HepG2 (cell line): ENCODE data around the gene KDM7A. TPM values are rescaled to one million over a fixed set of nuclear protein-coding genes. Genes with fewer than 3 reads are reported as not detected.
A peak's percentile ranks its signal among the peaks of the same experiment; 100 is the strongest.

ENCODE experiments used
- ATAC-seq: fragments of 200-7000 bp; cut with Tn5 transposase; 3 replicates; pipeline ENCODE4 v1.9.1; 2020; ENCODE audit warnings: mild to moderate bottlenecking, moderate library complexity
- BruUV-seq: library from RNA; stranded (reverse); fragments of 400-500 nt; replicated peaks from 2 replicates; lab custom pipeline; 2021; lab: Mats Ljungman, UMichigan
- CTCF ChIA-PET: fragments of 300-600 bp; formaldehyde crosslinking; extraction: SDS; loops from one replicate; lab custom pipeline; 2021; ENCODE audit warnings: low total read pairs, inconsistent platforms, low intra/inter-chr PET ratio; lab: Yijun Ruan, JAX
- POLR2A ChIA-PET: fragments of 350-600 bp; sonication (Branson Sonifier 250); formaldehyde crosslinking; loops from one replicate; lab custom pipeline; 2020; ENCODE audit warnings: antibody characterized with exemption, inconsistent platforms; lab: Yijun Ruan, JAX
- DNase-seq: peaks from one replicate; pipeline ENCODE4 v3.0.0-alpha.2; 2015; ENCODE audit warnings: low spot score
- FAIRE-seq: peaks from 3 replicates; lab custom pipeline; 2011; peaks lifted over from hg19 to GRCh38; lab: Jason Lieb, UNC
- H2AFZ ChIP-seq: one replicate; pipeline ENCODE4 v1.6.1; 2011; ENCODE audit warnings: low read length, inconsistent platforms
- H3K27ac ChIP-seq: fragments of 300-600 bp; 3 replicates; pipeline ENCODE4 v1.8.0; 2011; ENCODE audit warnings: mixed run types, mild to moderate bottlenecking, mixed read lengths, low read length, inconsistent platforms; ENCODE audit not compliant: insufficient read depth; ENCODE audit errors: extremely low read length
- H3K27me3 ChIP-seq, 2 experiments: fragments of 200-600 bp in 1 of 2; 2 replicates in 1 of 2; 3 replicates in 1 of 2; pipeline versions ENCODE4 v1.6.0 to v1.8.0; 2011; ENCODE audit warnings: low read length in 2 of 2, mild to moderate bottlenecking in 2 of 2, moderate library complexity in 2 of 2, inconsistent platforms in 1 of 2; ENCODE audit not compliant: insufficient read depth in 2 of 2, control insufficient read depth in 1 of 2
- H3K36me3 ChIP-seq, 2 experiments: fragments of 200-600 bp in 1 of 2; replicated peaks in 1 of 2; 2 replicates in 1 of 2; 3 replicates in 1 of 2; pipeline versions ENCODE4 v1.5.1 to v1.8.0; 2011; ENCODE audit warnings: low read length in 2 of 2, inconsistent platforms in 1 of 2; ENCODE audit not compliant: insufficient read depth in 2 of 2, control insufficient read depth in 1 of 2
- H3K4me1 ChIP-seq: 2 replicates; pipeline ENCODE4 v1.5.1; 2012; ENCODE audit warnings: low read length, inconsistent platforms; ENCODE audit not compliant: insufficient read depth
- H3K4me2 ChIP-seq: 2 replicates; pipeline ENCODE4 v1.6.0; 2011; ENCODE audit warnings: low read depth, low read length, inconsistent platforms
- H3K4me3 ChIP-seq, 3 experiments: fragments of 200-600 bp in 1 of 3; sonication (generic), shearing (Covaris generic) in 1 of 3; replicated peaks in 1 of 3; 2 replicates each; pipeline ENCODE4 v1.5.1; 2011 to 2016; ENCODE audit warnings: low read length in 3 of 3, inconsistent platforms in 2 of 3, low read depth in 2 of 3, mild to moderate bottlenecking in 2 of 3, control low read depth in 1 of 3, mixed read lengths in 1 of 3; ENCODE audit not compliant: insufficient read depth in 1 of 3
- H3K79me2 ChIP-seq: one replicate; pipeline ENCODE4 v1.6.1; 2011; ENCODE audit warnings: low read length, inconsistent platforms; ENCODE audit not compliant: insufficient read depth
- H3K9ac ChIP-seq: 2 replicates; pipeline ENCODE4 v1.6.0; 2011; ENCODE audit warnings: mild to moderate bottlenecking, low read depth, low read length, inconsistent platforms; ENCODE audit not compliant: insufficient read depth
- H3K9me3 ChIP-seq: 2 replicates; pipeline ENCODE4 v1.5.1; 2012; ENCODE audit warnings: mild to moderate bottlenecking, low read length
- H4K20me1 ChIP-seq: 2 replicates; pipeline ENCODE4 v1.6.0; 2011; ENCODE audit warnings: inconsistent platforms, mild to moderate bottlenecking, low read length, moderate library complexity; ENCODE audit not compliant: insufficient read depth
- ARNT ChIP-seq: fragments of 450-650 bp; IDR thresholded peaks from 2 replicates; pipeline ENCODE4 v1.6.1; 2017
- ATF4 ChIP-seq, 2 experiments: fragments of 450-650 bp in 1 of 2; sonication (generic) in 1 of 2; formaldehyde crosslinking; IDR thresholded peaks; 2 replicates each; pipeline versions ENCODE4 v1.5.0 to v1.8.0; 2020 to 2022; ENCODE audit warnings: mild to moderate bottlenecking in 1 of 2, missing genetic modification reagents in 1 of 2
- MAFK ChIP-seq, 2 experiments: IDR thresholded peaks in 1 of 2; conservative IDR thresholded peaks in 1 of 2; 2 replicates each; pipeline ENCODE4 v1.6.1; 2011; ENCODE audit warnings: improper control_type of control experiment in 2 of 2, low read length in 2 of 2
- NCOA1 ChIP-seq: sonication (generic); formaldehyde crosslinking; IDR thresholded peaks from 2 replicates; pipeline ENCODE4 v1.9.0; 2021; ENCODE audit warnings: missing genetic modification reagents
- POLR2AphosphoS5 ChIP-seq: IDR thresholded peaks from 2 replicates; pipeline ENCODE4 v1.6.1; 2012; ENCODE audit warnings: low read depth, low read length
- TRIM22 ChIP-seq: fragments of 450-650 bp; IDR thresholded peaks from 2 replicates; pipeline ENCODE4 v1.6.1; 2017
- ZFP90 ChIP-seq: sonication (generic); formaldehyde crosslinking; IDR thresholded peaks from 2 replicates; pipeline ENCODE4 v1.8.0; 2022; ENCODE audit warnings: missing genetic modification reagents, mild to moderate bottlenecking, inconsistent platforms, borderline replicate concordance
- ZMAT3 ChIP-seq: sonication (generic); formaldehyde crosslinking; conservative IDR thresholded peaks from 2 replicates; pipeline ENCODE4 v1.7.0; 2021; ENCODE audit warnings: missing genetic modification reagents
- ZNF33B ChIP-seq: sonication (generic); formaldehyde crosslinking; IDR thresholded peaks from 2 replicates; pipeline ENCODE4 v1.5.1; 2020; ENCODE audit warnings: mild to moderate bottlenecking, missing genetic modification reagents
- WGBS: methylation state at CpG from one replicate; pipeline ENCODE4 v1.1.6; 2017; ENCODE audit warnings: low lambda C conversion rate; 5-methylcytosine and 5-hydroxymethylcytosine counted together
- in situ Hi-C: cut with HindIII; loops from 2 replicates; pipeline ENCODE4 v1.10.0; 2017; ENCODE audit warnings: low pct_unique_long_range_greater_than_20kb; ENCODE audit not compliant: extremely low pct_ligation_motif_present
- intact Hi-C: fragments of 100-400 bp; cut with micrococcal nuclease; formaldehyde crosslinking; loops from one replicate; pipeline ENCODE4 v1.10.0; 2022; ENCODE audit not compliant: unreplicated experiment
- polyA plus RNA-seq, 8 experiments: library from polyadenylated mRNA; depleted of rRNA in 3 of 8; stranded (reverse) in 7 of 8; unstranded in 1 of 8; fragments of >200 nt; fragmentation: Illumina TruSeq in 4 of 8; extraction: Trizol in 4 of 8; gene quantifications; 2 replicates each; pipeline versions ENCODE4 v1.2.1 to v1.2.3, GENCODE V29; 2011 to 2016; ENCODE audit warnings: low read depth in 4 of 8, missing spikeins in 1 of 8, mixed read lengths in 1 of 8; ENCODE audit not compliant: insufficient read depth in 1 of 8
- total RNA-seq, 5 experiments: library from RNA; depleted of rRNA; stranded (reverse); fragments of >200 nt; fragmentation: Illumina TruSeq; extraction: Trizol; gene quantifications; 2 replicates each; pipeline ENCODE4 v1.2.3, GENCODE V29; 2016; ENCODE audit warnings: low read depth in 1 of 5

Gene KDM7A
- total and polyA plus RNA-seq, 2 of the 13 experiments (the other 11 are each of a cell fraction or from before 2014, with no cell fraction given): 10.8 to 16.8 TPM

GRCh38 chr7:140190588-140190987 lies 13.8 kb upstream of the KDM7A start:
- H4K20me1 ChIP-seq: no peaks in the 10 kb centered on the region
- H3K9ac ChIP-seq: no peak overlapping the region
- DNase-seq (no peak), FAIRE-seq (no peak), ATAC-seq (no peak)
- no peak overlapping the region; the same call in 1 of the 2 replicates for H3K4me2 ChIP-seq
- H3K27me3 ChIP-seq: peaks cover 0 to 12% of the 10 kb centered on the region in 2 experiments; a peak in 2 of 5 replicates
- H3K4me1 ChIP-seq: peaks cover 11% of the 10 kb centered on the region; the same call in 1 of the 2 replicates
- H3K4me3 ChIP-seq: no peak overlapping the region
- TF ChIP-seq ZNF33B (CRISPR knock-in tag): no peak
- no peak for TF ChIP-seq TRIM22
- no peak for TF ChIP-seq NCOA1 (CRISPR knock-in tag)
- TF ChIP-seq POLR2AphosphoS5: no peak
- TF ChIP-seq ZMAT3 (CRISPR knock-in tag): no peak
- no peak for TF ChIP-seq ATF4 (CRISPR knock-in tag; IDR thresholded peaks at IDR 0.05)
- TF ChIP-seq ARNT: no peak
- no peaks in the 10 kb centered on the region for H3K36me3 ChIP-seq
- H3K9me3 ChIP-seq: no peaks in the 10 kb centered on the region
- H3K79me2 ChIP-seq: no peaks in the 10 kb centered on the region
- no peak overlapping the region for H3K27ac ChIP-seq
- no peak overlapping the region for H2AFZ ChIP-seq
- in situ Hi-C loops (no loop called here), intact Hi-C loops (no loop called here)
- ChIA-PET POLR2A (no interaction called here), CTCF (no interaction called here)
- BruUV-seq: no TSS peak

- no TSS peak for BruUV-seq
- H3K4me2 ChIP-seq: no peak overlapping the region
- no peaks in the 10 kb centered on the region for H3K79me2 ChIP-seq
- H3K9me3 ChIP-seq: no peaks in the 10 kb centered on the region
- ATAC-seq (no peak), DNase-seq (no peak), FAIRE-seq (no peak)
- no peak overlapping the region for H2AFZ ChIP-seq
- in situ Hi-C loops: no loop called here
- WGBS: 100% methylated on average over 2 of the region's 2 CpGs
- POLR2A ChIA-PET: interaction anchor here (1.3 kb wide), 1 partner anchor 13 kb away, joined by 6 read pairs; the partner anchor contains the start of gene KDM7A
- H3K9ac ChIP-seq: no peak overlapping the region
- peaks cover 11% of the 10 kb centered on the region; the same call in 1 of the 2 replicates for H3K4me1 ChIP-seq
- peaks cover 0 to 12% of the 10 kb centered on the region in 2 experiments; a peak in 2 of 5 replicates for H3K27me3 ChIP-seq
- H4K20me1 ChIP-seq: no peaks in the 10 kb centered on the region
- no peaks in the 10 kb centered on the region for H3K36me3 ChIP-seq
- no peak overlapping the region for H3K4me3 ChIP-seq
- CTCF ChIA-PET: no interaction called here
- intact Hi-C loops: no loop called here
- no peak overlapping the region for H3K27ac ChIP-seq
- TF ChIP-seq ZFP90: no peak
- TF ChIP-seq MAFK (conservative IDR thresholded peaks at IDR 0.05 in 1 of 2, IDR thresholded peaks at IDR 0.05 in 1 of 2; ENCODE audit: low read length in 2 of 2): peak; percentile 14 to 17; a peak in 1 of 4 replicates
These were observed 13.1 kb upstream of the KDM7A start for GRCh38 chr7:140189917-140190316.
